ENCODE results near the gene TMEM8B.
"Not testable (repeated sequence)": the region's sequence is repeated elsewhere in the genome, so short reads cannot be mapped to it uniquely, and the experiment has no call there.

TMEM8B gene

DNA sequence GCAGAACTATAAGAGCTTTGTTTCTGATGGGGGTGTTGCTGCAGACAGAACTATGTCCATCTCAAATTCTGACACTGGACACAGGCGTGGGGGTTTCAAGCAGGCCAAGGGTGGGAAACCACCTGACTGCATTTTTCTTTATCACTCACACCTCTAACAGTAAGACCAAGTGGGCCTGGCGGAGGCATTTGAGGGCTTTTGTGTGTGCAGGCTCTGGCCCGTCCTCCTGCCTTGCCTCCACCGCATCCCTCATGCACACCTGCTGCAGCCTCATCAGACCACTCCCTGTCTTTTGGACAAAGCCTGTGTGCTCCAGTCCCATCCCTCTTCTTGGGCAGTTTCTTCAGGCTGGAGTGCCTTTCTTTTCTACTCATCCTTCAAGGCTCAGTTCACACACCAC is 33.3 kb downstream of the TMEM8B start:
- in situ Hi-C loops (cut with MboI; ENCODE audit: low sequenced_read_pairs) = no loop called here

DNA sequence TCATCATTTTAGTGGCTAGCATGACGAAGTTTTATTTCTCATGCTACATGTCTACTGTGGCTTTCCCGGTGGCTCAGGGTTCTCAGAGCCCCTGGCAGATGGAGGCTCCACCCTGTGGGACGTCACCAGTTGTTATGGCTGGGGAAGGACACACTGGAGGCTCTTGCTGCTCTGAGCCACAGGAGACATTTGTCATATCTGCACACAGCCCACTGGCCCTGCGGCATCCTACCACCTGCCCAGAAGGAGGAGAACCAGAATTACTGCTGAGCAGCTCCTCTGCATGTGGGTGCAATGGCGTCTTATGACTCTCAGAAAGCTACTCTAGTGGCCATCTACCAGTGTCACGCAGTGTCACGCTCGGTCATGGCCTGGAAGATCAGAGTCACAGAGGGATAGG is 34.6 kb downstream of the TMEM8B start:
- in situ Hi-C loops (cut with MboI; ENCODE audit: low sequenced_read_pairs) = no loop called here

DNA sequence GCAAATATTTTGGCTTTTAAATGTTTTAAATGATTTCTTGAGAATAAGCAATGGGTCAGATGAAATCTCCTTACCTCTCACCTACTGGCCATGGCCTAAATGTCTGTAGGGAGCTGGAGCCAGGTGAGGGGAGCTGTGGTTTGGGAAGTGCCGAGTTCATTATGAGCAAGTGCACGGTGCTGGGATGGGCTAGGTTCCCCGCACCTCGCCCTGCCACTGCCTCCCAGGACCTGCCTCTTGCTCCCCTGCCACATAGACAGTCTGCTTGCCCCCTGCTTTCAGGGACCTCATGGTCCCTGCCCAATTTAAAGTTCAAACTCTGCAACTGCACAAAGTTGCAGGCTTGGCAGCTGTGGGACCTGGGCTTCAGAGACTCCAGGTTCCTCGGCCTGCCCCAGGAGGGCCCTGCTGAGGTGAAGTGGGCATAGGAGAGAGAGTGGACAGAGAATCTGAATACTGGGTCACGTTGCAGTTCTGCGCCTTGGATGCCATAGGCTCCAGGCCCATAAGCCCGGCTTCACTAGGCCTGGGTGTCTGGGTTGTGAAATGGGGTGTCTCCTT is 35.7 kb downstream of the TMEM8B start:
- in situ Hi-C loops (cut with MboI; ENCODE audit: low sequenced_read_pairs) = no loop called here

DNA sequence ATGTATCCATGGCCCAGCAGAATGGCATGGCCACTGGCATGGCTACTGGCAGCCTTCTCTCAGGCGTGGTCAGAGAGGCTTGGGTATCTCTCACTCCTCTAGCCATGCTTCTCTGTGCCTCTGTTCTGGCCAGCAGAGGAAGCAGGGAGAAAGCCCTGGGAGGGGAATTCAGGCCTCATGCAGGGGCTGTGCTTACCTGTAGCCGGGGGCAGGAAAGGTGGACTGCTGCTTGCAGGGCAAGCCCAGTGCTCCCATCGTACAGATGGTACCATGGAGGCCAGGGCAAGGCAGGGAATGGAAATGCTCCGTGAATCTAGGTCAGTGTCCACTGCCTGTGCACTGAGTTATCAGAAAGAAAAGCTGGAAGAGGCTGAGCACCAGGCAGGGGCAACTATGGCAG is 38.5 kb downstream of the TMEM8B start:
- in situ Hi-C loops (cut with MboI; ENCODE audit: low sequenced_read_pairs) = no loop called here

DNA sequence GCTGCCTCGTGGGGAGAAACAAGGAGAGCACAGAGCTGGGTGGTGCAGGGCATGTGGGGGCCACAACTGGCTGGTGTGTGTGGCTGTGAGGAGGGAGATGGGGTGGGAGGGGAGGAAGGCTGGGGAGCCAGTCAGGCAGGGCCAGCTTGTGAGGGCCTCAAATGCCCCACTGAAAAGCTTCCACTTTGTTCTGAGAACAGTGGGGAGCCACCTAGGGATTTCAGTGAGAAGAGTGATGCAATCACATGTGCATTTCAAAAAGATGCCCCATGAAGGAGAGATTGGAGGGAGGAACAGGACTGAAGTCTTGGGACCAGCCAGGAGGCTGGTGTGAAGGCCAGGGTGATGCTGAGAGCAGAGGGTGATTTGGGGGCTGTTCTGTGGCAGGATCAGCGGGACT is 39.9 kb downstream of the TMEM8B start:
- in situ Hi-C loops (cut with MboI; ENCODE audit: low sequenced_read_pairs) = no loop called here

DNA sequence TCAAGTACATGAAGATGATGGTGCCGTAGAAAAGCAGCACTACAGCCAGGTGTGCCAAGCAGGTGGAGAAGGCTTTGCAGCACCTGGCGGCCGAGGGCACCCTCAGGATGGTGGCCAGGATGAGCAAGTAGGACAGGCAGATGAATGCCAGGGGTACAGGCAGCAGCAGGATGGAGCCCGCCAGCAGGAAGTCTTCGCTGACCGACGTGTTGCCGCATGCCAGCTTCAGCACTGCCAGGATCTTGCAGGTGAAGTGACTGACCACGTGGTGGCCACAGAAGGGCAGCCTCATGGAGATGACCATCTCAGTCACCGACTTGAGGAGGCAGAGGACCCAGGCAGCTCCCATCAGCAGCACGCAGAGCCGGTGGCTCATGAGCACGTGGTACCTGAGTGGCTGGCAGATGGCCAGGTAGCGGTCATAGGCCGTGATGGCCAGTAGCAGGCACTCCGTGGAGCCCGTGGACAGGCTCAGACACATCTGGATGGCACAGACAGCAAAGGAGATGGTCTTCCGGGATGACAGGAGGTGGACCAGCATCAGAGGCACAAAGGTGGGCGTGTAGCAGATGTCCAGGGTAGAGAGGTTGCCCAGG is 40.7 kb downstream of the TMEM8B start:
- in situ Hi-C loops (cut with MboI; ENCODE audit: low sequenced_read_pairs) = no loop called here

DNA sequence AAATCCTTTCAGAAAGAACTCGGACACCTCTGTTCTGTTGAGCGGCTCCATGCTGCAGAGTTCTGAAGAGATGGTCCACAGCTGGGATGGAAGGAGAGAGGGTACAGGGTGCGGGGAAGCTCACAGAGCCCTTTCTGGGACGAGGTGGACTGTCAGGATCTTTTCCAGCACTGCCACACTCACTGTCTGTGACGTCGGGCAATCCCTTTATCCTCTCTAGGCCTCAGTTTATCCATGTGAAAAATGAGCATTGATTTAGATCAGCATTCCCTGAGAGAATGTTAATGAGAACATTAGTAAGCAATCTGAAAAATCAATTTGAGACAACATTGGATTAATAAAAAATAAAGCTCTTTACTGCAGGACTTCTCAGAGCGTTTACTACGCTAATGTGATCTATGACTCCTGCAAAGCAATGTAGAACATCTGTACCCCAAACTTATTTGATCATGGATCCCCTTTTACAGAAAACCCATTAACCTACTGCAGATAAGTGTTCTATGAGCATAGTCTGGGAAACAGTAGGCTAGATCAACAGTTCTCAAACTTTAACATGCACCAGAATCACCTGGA is 41.4 kb downstream of the TMEM8B start, which contains the start of gene OR13J1:
TSS of gene OR13J1 (minus strand) at position 51 of the 573 bp plus-strand sequence. CDS start at position 51, 0 bp downstream.
- in situ Hi-C loops (cut with MboI; ENCODE audit: low sequenced_read_pairs) = no loop called here

DNA sequence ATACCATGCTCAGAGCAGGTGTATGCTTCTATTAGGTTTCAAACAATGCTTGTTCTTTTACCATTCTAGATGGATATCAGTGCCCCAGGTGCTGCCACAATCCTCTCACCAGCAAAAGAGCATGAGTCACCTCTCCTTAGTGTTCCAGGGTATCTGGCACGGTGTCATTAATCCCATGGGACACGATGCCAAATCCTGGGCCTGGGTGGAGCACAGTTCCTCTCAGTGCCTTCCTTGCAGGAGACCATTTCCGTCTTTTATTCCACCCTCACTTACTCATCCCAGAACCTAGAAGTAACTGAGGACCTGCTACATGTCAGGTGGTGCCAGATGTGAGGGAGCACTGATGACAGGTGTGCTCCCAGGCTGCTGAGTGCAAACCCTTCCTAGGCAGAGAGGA is 42.5 kb downstream of the TMEM8B start:
- in situ Hi-C loops (cut with MboI; ENCODE audit: low sequenced_read_pairs) = no loop called here

DNA sequence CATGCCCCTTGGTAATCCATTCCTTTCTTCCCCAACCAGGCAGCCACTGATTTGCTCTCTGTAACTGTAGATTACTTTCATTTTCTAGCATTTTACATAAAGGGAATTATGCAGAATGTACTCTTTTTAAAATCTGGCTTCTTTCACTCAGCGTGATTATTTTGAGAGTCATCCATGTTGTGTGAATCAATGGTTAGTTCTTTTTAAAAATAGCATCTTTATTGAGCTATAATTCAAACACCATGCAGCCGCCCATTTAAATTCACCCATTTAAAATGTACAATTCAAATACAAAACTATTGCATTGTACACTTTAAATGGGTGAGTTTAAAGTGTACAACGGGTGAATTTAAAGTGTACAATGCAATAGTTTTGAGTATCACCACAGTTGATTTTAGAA is 43.5 kb downstream of the TMEM8B start:
- in situ Hi-C loops (cut with MboI; ENCODE audit: low sequenced_read_pairs) = no loop called here

DNA sequence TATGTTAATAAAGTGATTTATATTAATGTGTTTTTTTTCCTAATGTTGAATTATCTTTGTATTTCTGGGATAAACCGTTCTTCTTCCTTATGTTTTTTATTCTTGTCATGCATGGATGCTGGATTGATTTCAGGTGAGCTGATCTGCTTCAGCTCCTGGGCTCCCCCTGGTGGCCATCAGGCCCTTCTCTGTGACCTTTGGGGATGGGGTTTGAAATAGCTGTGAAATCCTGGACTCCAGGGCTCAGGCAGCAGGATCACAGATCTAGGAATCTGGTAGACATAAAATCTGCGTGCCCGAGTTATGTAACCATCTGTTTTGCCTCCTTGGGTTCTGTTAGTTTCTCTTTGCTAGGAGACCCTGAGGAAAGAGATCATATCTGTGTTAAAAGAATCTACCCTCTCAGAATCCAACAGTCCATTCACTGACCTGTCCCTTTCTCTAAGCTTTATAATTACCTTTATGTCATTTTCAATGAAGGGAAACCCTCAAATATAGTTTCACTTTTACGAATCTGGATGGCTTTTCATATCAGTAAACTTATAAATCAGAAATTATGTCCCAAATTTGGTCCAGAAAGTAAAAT is 53.3 kb downstream of the TMEM8B start:
- in situ Hi-C loops (cut with MboI; ENCODE audit: low sequenced_read_pairs) = no loop called here

DNA sequence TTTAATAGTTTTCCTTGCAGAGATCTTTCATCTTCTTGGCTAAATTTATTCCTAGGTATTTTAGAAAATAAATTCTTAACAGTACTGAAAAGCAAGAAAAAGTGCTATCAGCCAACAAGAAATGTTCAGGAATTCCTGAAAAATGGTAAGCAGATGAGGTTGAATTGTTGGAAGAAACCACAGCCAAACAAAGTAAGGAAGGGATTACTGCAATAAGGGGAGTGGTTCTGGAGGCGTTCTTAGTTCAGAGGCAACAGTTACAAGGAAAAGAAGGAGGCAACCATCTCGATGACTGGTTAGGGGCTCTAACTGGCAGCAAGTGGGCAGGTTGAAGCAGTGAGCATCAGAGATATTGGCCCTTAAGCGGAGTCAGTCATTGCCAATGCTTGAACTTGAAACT is 54.0 kb downstream of the TMEM8B start:
- in situ Hi-C loops (cut with MboI; ENCODE audit: low sequenced_read_pairs) = no loop called here

DNA sequence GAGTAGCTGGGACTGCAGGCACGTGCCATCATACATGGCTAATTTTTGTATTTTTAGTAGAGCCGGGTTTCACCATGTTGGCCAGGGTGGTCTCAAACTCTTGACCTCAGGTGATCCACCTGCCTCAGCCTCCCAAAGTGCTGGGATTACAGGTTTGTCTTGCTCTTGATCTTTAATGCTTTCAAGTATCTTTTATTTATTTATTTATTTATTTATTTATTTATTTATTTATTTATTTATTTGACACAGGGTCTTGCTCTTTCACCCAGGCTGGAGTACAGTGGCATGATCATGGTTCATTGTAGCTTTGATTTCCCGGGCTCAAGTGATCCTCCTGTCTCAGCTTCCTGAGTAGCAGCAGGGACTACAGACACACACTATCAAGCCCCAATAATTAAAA is 55.9 kb downstream of the TMEM8B start:
- in situ Hi-C loops (cut with MboI; ENCODE audit: low sequenced_read_pairs) = not testable (repeated sequence)

DNA sequence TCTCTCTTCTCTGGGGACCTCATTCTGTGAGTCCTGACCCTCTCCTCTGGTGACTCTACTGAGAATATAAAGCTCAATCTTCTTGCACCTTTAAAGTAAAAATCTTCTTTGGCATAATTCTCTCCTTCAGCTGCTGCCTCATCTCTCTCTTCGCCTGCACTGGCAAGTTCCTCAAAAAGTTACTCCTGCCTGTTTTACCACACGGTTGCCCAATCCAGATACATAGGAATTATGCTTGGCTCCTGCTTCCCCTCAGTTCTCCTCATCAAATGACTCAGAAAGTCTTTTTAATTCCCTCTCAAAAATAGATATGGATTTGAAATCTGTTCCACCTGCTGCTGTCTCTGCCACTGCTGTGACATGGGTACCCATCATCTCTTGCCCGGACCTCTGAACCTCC is 62.6 kb downstream of the TMEM8B start:
- in situ Hi-C loops (cut with MboI; ENCODE audit: low sequenced_read_pairs) = no loop called here

DNA sequence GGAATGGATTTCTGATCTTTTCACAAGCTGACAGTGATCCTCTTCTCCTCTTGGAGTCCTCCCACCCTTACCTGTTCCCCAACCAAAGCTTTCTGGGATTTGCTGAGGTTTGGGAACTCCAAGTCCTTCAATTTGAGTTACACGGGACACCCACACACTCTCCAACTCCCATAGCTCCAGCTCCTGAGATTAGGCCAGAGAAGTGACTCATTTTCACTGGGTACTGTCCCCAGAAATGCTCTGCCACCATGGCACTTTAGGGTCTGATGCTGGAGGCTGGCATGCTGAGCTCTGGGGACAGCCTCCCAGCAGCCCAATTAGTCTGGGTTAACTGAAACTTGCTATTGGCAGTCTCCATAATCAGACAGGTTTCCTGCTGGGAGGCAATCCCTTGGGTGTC is 63.0 kb downstream of the TMEM8B start:
- in situ Hi-C loops (cut with MboI; ENCODE audit: low sequenced_read_pairs) = no loop called here

DNA sequence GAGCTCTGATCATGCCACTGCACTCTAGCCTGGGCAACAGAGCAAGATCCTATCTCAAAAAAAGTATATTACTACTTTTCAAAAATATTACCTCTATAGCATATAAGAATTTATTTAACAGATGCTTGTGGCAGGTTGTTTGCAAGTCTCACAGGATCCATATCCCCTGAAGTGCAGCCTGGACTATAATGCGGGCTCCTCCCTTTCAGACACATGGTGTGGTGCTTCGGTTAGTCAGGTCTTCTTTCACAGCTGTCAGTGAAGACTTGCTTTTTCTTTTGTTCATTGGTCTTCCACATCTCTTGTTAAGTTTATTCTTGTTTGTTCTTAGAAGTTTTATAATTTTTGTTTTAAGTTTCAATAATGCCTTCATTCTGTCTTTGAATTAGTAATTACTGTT is 67.5 kb downstream of the TMEM8B start:
- in situ Hi-C loops (cut with MboI; ENCODE audit: low sequenced_read_pairs) = no loop called here

DNA sequence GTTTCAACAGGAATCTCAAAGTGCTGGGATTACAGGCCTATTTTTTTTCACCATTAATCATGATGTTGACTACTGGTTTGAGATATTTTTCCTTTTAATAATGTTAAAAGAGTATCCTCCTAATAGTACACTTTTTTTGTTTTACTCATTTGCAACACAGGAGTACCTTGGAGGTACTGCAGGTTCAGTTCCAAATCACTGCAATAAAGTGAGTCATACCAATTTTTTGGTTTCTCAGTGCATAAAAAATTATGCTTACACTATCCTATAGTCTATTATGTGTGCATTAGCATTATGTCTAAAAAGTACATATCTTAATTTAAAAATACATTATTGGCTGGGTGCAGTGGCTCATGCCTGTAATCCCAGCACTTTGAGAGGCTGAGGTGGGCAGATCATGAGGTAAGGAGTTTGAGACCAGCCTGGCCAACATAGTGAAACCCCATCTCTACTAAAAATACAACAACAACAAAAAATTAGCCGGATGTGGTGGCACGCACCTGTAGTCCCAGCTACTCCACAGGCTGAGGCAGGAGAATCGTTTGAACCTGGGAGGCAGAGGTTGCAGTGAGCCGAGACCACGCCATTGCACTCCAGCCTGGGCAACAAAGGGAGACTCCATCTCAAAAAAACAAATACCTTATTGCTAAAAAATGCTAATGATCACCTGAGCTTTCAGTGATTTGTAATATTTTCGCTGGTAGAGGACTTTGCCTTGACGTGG is 68.5 kb downstream of the TMEM8B start:
- in situ Hi-C loops (cut with MboI; ENCODE audit: low sequenced_read_pairs) = not testable (repeated sequence)

DNA sequence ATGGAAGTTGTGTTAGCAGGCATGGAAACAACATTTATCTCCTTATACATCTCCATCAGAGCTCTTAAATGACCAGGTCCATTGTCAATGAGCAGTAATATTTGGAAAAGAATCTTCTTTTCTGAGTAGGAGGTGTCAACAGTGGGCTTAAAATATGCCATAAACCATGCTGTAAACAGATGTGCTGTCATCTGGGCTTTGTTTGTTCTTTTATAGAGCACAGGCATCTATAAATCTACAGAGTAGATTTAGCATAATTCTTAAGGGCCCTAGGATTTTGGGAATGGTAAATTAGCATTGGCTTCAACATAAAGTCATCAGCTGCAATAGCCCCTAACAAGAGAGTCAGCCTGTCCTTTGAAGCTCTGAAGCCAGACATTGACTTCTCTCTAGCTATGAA is 69.3 kb downstream of the TMEM8B start:
- in situ Hi-C loops (cut with MboI; ENCODE audit: low sequenced_read_pairs) = no loop called here

DNA sequence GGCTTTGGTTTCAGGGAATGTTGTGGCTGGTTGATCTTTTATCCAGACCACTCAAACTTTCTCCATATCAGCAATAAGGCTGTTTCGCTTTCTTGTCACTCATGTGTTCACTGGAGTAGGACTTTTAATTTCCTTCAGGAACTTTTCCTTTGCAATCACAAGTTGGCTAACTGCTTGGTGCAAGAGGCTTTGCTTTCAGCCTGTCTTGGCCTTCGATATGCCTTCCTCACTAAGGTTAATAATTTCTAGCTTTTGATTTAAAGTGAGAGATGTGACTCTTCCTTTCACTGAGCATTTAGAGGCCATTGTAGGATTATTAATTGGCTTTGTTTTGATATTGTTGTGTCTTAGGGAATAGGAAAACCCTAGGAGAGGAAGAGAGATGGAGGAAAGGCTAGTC is 70.0 kb downstream of the TMEM8B start:
- in situ Hi-C loops (cut with MboI; ENCODE audit: low sequenced_read_pairs) = no loop called here

DNA sequence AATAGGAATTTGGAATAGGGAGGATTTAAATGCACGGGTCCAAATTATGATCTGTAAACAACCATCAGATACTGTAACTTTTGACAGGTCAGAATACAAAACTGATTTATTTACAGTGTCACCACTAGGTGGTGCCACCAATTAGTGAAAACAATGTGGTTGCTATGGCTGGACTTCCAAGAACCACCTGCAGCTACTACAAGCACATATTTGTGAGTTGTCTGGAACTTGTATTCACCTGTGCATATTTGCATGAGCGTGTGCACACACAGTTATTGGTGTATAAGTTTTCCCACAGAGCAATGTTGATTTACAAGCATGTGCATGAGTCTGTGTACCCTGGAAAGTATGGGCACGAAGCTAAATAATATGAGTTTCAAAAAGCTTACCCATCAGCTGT is 74.0 kb downstream of the TMEM8B start:
- in situ Hi-C loops (cut with MboI; ENCODE audit: low sequenced_read_pairs) = no loop called here

DNA sequence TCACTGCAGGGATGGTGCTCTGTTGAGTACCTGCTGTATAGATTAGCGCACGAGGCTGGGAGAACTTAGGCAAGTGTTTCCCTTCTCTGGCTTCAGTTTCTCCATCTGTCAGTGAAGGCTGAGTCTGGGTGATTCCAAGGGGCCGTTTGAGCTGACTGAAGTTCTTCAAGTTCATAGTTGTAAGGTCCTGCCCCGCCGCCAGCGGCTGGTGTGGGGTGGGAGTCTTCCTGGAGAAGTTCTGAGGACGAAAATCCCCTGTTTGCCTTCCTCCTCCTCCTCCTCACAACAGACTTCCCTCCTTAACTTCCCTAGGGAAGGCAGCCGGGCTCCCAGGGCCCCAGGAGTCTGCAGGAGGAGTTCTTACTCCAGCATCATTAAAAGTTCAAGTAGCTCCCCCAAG is 75.3 kb downstream of the TMEM8B start:
- in situ Hi-C loops (cut with MboI; ENCODE audit: low sequenced_read_pairs) = no loop called here

DNA sequence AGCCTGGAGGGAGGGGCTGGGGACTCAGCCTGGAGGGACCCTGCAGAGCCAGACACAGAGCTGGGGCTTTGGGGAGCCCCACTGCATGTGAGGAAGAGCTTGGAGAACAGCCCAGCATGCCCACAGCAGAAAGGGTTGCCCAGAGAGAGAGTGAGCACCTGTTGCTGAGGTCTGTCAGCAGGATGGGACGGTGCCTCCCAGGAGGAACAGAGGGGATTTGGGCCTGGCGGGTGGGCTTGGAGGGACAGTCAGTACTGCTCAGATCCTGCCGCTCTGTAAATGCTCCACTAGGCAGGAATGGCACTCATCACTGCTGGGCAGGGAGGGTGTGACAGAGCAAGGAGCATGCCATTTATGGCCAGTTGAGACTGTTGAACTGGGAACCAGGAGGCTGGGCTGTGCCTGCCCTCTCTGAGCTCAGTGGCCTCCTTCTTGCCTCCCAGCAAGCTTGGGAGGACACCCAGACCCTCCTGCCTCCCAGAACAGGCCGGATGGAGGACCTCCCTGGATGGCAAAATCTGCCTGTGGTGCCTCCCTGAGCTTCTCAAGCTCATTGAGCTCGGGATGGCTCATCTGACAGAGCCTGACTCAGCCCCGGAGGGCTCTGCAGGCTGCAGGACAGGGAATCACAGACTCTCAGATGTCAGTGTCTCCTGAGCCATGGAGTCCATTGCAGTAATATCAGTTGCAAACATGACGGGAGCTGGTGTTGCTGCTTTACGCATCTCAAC is 76.2 kb downstream of the TMEM8B start:
- in situ Hi-C loops (cut with MboI; ENCODE audit: low sequenced_read_pairs) = no loop called here
